Osteoblast (primary cell): ENCODE results near the gene CROCC2. TPM values are rescaled to one million over a fixed set of nuclear protein-coding genes. Genes with fewer than 3 reads are reported as not detected.

ENCODE experiments used
- DNase-seq: peaks from one replicate; pipeline ENCODE4 v3.0.0; 2011; ENCODE audit warnings: low spot score, mixed read lengths; ENCODE audit not compliant: insufficient read length; ENCODE audit errors: missing footprints
- H2AFZ ChIP-seq: 2 replicates; pipeline ENCODE4 v1.6.0; 2011; ENCODE audit warnings: mild to moderate bottlenecking, low read length
- H3K27ac ChIP-seq: 2 replicates; pipeline ENCODE4 v1.5.1; 2011; ENCODE audit warnings: mild to moderate bottlenecking, low read depth, low read length, moderate library complexity
- H3K27me3 ChIP-seq: 2 replicates; pipeline ENCODE4 v1.6.0; 2012; ENCODE audit warnings: mild to moderate bottlenecking, control low read depth, inconsistent platforms, low read length, moderate library complexity; ENCODE audit not compliant: insufficient read depth
- H3K36me3 ChIP-seq: 2 replicates; pipeline ENCODE4 v1.5.1; 2011; ENCODE audit warnings: mild to moderate bottlenecking, low read length, control low read depth, moderate library complexity; ENCODE audit not compliant: insufficient read depth
- H3K4me1 ChIP-seq: 2 replicates; pipeline ENCODE4 v1.5.1; 2011; ENCODE audit warnings: mild to moderate bottlenecking, low read length, control low read depth, moderate library complexity; ENCODE audit not compliant: insufficient read depth
- H3K4me2 ChIP-seq: 2 replicates; pipeline ENCODE4 v1.6.0; 2011; ENCODE audit warnings: mild to moderate bottlenecking, low read length; ENCODE audit not compliant: insufficient read depth
- H3K4me3 ChIP-seq: fragments of 200-600 bp; sonication (generic); 3 replicates; pipeline ENCODE4 v1.5.1; 2012; ENCODE audit warnings: mild to moderate bottlenecking, low read length, inconsistent platforms; ENCODE audit not compliant: insufficient read depth
- H3K79me2 ChIP-seq: 2 replicates; pipeline ENCODE4 v1.6.0; 2012; ENCODE audit warnings: mild to moderate bottlenecking, low read length, control low read depth, inconsistent platforms; ENCODE audit not compliant: insufficient read depth
- H3K9me3 ChIP-seq: 2 replicates; pipeline ENCODE4 v1.5.1; 2011; ENCODE audit warnings: low read depth, low read length, control low read depth
- H4K20me1 ChIP-seq: 2 replicates; pipeline ENCODE4 v1.6.0; 2012; ENCODE audit warnings: mild to moderate bottlenecking, low read length, control low read depth; ENCODE audit not compliant: insufficient read depth
- total RNA-seq: library from RNA; depleted of rRNA; stranded (reverse); fragments of >200 nt; gene quantifications from 2 replicates; pipeline ENCODE4 v1.2.3, GENCODE V29; 2012
- TF ChIP-seq, protein P1 (sequence below): IDR thresholded peaks from 2 replicates; pipeline ENCODE4 v1.5.1; 2011; ENCODE audit warnings: mild to moderate bottlenecking, low read depth, low read length, moderate library complexity; ENCODE audit errors: extremely low read depth

CROCC2 gene
- total RNA-seq, 1 donor: under 0.01 TPM

DNA sequence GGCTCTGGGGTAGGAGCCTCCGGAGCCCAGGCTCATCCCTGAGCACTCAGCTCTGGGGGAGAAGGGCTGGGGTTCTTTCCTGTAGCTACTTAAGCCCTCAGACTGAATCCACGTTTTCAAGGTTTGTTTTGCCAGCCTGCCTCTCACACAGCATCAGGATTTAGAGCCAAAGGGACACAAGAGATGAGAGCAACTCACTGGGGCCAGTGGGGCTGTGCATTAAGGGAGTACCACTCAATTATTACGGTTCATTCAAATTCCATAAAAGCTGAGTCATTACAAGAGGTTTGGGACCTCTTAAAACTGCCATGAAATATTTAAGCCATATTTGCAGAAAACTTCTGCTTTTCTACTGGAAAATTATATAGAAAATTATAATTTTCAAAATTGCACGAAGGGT is 75.1 kb downstream of the CROCC2 start:
- TF ChIP-seq, protein P1, sequence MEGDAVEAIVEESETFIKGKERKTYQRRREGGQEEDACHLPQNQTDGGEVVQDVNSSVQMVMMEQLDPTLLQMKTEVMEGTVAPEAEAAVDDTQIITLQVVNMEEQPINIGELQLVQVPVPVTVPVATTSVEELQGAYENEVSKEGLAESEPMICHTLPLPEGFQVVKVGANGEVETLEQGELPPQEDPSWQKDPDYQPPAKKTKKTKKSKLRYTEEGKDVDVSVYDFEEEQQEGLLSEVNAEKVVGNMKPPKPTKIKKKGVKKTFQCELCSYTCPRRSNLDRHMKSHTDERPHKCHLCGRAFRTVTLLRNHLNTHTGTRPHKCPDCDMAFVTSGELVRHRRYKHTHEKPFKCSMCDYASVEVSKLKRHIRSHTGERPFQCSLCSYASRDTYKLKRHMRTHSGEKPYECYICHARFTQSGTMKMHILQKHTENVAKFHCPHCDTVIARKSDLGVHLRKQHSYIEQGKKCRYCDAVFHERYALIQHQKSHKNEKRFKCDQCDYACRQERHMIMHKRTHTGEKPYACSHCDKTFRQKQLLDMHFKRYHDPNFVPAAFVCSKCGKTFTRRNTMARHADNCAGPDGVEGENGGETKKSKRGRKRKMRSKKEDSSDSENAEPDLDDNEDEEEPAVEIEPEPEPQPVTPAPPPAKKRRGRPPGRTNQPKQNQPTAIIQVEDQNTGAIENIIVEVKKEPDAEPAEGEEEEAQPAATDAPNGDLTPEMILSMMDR: no peak
- H3K27me3 ChIP-seq: no peaks in the 10 kb centered on the region
- no peak overlapping the region for H3K4me3 ChIP-seq
- no peaks in the 10 kb centered on the region for H3K4me1 ChIP-seq
- H2AFZ ChIP-seq: no peak overlapping the region
- H4K20me1 ChIP-seq: no peaks in the 10 kb centered on the region
- H3K9me3 ChIP-seq: no peaks in the 10 kb centered on the region
- no peaks in the 10 kb centered on the region for H3K79me2 ChIP-seq
- no peaks in the 10 kb centered on the region for H3K36me3 ChIP-seq
- peak; percentile 90 for DNase-seq
- no peak overlapping the region for H3K27ac ChIP-seq
- no peak overlapping the region for H3K4me2 ChIP-seq

DNA sequence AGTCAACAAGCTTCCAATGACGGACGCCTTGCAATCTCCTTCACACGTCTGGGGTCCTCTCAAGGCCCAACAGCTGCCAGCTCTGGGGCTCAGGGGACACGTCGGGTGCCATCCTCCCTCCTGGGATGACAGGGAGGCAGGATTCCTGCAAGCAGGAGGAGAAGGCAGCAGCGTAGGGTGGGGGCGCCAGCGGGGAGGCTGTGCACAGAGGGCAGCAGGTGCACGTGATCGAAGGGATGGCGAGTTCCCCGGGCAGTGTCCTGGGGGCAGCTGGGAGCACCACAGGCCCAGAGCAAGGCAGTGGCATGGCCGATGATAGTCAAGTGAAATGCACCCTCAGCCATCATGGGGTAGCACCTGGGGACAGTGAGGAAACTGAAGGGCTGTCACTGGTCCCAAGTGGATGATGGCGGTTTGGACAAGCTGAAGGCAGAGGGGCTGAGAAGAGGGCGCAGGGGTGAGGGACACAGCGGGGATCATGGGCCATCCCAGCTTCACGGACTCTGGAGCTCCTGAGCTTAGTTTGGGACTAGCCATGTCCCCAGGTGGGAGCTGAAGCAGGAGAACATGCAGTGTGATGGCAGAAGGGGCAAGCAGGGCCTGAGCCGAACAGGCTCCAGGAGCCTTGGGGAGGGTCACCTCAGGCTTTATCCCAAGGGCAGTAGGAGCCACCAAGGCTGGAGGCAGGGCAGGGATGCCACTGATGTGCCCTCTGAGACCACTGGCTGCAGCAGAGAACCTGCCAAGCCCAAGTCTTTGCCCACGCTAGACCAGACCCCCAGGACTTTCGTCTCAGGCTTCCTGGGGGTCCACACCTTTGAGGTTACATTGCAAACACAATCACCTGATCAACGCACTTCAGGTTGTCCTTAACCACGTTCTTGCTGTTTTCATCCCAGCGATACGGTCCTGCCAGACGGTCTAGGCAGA is 76.0 kb downstream of the CROCC2 start:
- Histone ChIP-seq H3K36me3 (no peaks in the 10 kb centered on the region), H4K20me1 (no peaks in the 10 kb centered on the region), H3K4me3 (no peak overlapping the region), H3K79me2 (no peaks in the 10 kb centered on the region), H3K27ac (no peak overlapping the region), H3K9me3 (no peaks in the 10 kb centered on the region), H2AFZ (no peak overlapping the region), H3K4me2 (no peak overlapping the region), H3K4me1 (peaks cover 5% of the 10 kb centered on the region), H3K27me3 (no peaks in the 10 kb centered on the region)
- TF ChIP-seq, protein P1: no peak
- DNase-seq: no peak

DNA sequence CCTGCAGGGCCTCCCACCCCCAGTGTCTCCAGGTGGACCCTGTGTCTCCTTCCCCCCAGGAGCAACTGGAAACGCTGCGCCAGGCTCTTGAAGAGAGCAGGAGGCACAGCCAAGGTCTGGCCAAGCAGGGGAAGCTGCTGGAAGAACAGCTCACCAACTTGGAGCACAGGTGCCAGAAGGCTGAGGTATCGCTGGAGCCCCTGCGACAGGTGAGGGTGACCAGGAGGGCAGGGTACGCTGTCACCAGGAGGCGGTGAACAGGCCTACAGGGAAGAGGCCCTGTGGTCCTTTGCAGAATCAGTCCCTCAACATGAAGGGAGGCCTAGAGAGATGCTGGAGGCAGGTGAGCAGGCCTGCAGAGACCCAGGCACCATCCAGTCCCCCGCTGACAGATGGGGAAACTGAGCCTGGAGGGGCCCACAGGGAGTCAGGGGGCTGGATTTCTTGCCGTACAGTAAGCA is 76.7 kb downstream of the CROCC2 start:
- no peak for DNase-seq
- Histone ChIP-seq H3K9me3 (no peaks in the 10 kb centered on the region), H2AFZ (no peak overlapping the region), H3K79me2 (no peaks in the 10 kb centered on the region), H3K4me1 (peaks cover 12% of the 10 kb centered on the region), H4K20me1 (no peaks in the 10 kb centered on the region), H3K36me3 (no peaks in the 10 kb centered on the region), H3K4me2 (no peak overlapping the region), H3K27ac (no peak overlapping the region), H3K4me3 (no peak overlapping the region), H3K27me3 (no peaks in the 10 kb centered on the region)
- TF ChIP-seq, protein P1: no peak

DNA sequence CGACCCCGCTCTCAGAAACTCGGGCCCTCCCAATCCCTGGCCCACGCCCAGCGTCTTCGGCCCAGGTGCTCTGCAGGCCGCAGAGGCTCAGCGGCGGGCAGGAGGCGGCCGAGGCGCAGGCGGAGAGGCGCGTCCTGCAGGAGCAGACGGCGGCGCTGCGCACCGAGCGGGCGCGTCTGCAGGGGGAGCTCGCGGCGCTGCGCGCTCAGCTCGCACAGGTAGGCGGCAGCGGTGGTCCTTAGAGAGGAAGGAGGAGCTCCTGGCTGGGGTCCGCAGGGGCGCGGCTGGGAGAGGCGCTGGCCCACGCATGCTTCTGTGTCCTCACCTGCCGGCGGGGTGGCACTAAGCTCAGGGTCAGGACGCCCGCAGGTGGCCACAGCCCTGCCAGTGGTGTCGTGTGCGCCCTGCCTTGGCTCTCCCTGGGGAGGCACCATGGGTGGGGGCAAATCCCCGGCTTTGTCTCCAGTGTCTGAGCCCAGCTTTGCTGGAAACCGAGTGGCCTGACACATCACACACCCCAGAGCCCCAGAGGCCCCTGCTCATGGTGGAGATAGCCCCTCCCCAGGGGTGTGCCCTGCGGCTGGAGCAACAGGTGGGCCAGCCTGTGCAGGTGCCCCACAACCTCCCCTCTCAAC is 77.3 kb downstream of the CROCC2 start:
- H4K20me1 ChIP-seq: no peaks in the 10 kb centered on the region
- H2AFZ ChIP-seq: no peak overlapping the region
- TF ChIP-seq, protein P1: no peak
- H3K4me2 ChIP-seq: no peak overlapping the region
- no peaks in the 10 kb centered on the region for H3K79me2 ChIP-seq
- H3K36me3 ChIP-seq: no peaks in the 10 kb centered on the region
- no peak for DNase-seq
- peaks cover 15% of the 10 kb centered on the region for H3K4me1 ChIP-seq
- H3K4me3 ChIP-seq: no peak overlapping the region
- H3K27me3 ChIP-seq: no peaks in the 10 kb centered on the region
- H3K27ac ChIP-seq: no peak overlapping the region
- peaks cover 6% of the 10 kb centered on the region for H3K9me3 ChIP-seq
